ENCODE measurements around the gene FMNL1.

Gene FMNL1

GRCh38 chr17:45237686-45238085 lies 16.0 kb downstream of the FMNL1 start:
- no peak overlapping the region for H3K4me3 ChIP-seq (ENCODE audit: low read depth, low read length)
- no peak for DNase-seq
- H3K4me1 ChIP-seq = no peaks in the 10 kb centered on the region
- H3K36me3 ChIP-seq = no peaks in the 10 kb centered on the region
- TF ChIP-seq CTCF (IDR thresholded peaks at IDR 0.05; ENCODE audit: low read depth, low read length) = no peak
- no peaks in the 10 kb centered on the region for H3K27me3 ChIP-seq
- no peaks in the 10 kb centered on the region for H3K9me3 ChIP-seq

- Histone ChIP-seq H3K4me3 (ENCODE audit: low read depth, low read length) (no peak overlapping the region), H3K27me3 (no peaks in the 10 kb centered on the region), H3K36me3 (no peaks in the 10 kb centered on the region), H3K9me3 (no peaks in the 10 kb centered on the region), H3K4me1 (no peaks in the 10 kb centered on the region)
- no peak for TF ChIP-seq CTCF (IDR thresholded peaks at IDR 0.05; ENCODE audit: low read depth, low read length)
- no peak for DNase-seq
These were observed 16.6 kb downstream of the FMNL1 start for GRCh38 chr17:45238155-45238774.

GRCh38 chr17:45240905-45241327 lies 19.2 kb downstream of the FMNL1 start:
- no peak for DNase-seq
- Histone ChIP-seq H3K27me3 (no peaks in the 10 kb centered on the region), H3K9me3 (no peaks in the 10 kb centered on the region), H3K4me1 (no peaks in the 10 kb centered on the region), H3K36me3 (no peaks in the 10 kb centered on the region), H3K4me3 (ENCODE audit: low read depth, low read length) (peak overlapping the region; percentile 54)
- TF ChIP-seq CTCF (IDR thresholded peaks at IDR 0.05; ENCODE audit: low read depth, low read length) = no peak

GRCh38 chr17:45241328-45242028 lies 19.8 kb downstream of the FMNL1 start:
- DNase-seq = no peak
- H3K27me3 ChIP-seq = no peaks in the 10 kb centered on the region
- H3K36me3 ChIP-seq = no peaks in the 10 kb centered on the region
- no peak for TF ChIP-seq CTCF (IDR thresholded peaks at IDR 0.05; ENCODE audit: low read depth, low read length)
- H3K4me1 ChIP-seq = peaks cover 2% of the 10 kb centered on the region; the same call in 1 of the 2 replicates
- peak overlapping the region; percentile 54 for H3K4me3 ChIP-seq (ENCODE audit: low read depth, low read length)
- no peaks in the 10 kb centered on the region for H3K9me3 ChIP-seq

- DNase-seq = no peak
- Histone ChIP-seq H3K4me1 (peaks cover 4% of the 10 kb centered on the region; the same call in 1 of the 2 replicates), H3K27me3 (no peaks in the 10 kb centered on the region), H3K36me3 (no peaks in the 10 kb centered on the region), H3K9me3 (no peaks in the 10 kb centered on the region), H3K4me3 (ENCODE audit: low read depth, low read length) (no peak overlapping the region)
- TF ChIP-seq CTCF (IDR thresholded peaks at IDR 0.05; ENCODE audit: low read depth, low read length) = no peak
These were observed 20.3 kb downstream of the FMNL1 start for GRCh38 chr17:45242029-45242414.

- no peaks in the 10 kb centered on the region for H3K27me3 ChIP-seq
- no peak overlapping the region for H3K4me3 ChIP-seq (ENCODE audit: low read depth, low read length)
- DNase-seq = no peak
- no peaks in the 10 kb centered on the region for H3K36me3 ChIP-seq
- H3K9me3 ChIP-seq = no peaks in the 10 kb centered on the region
- peaks cover 4% of the 10 kb centered on the region; the same call in 1 of the 2 replicates for H3K4me1 ChIP-seq
- no peak for TF ChIP-seq CTCF (IDR thresholded peaks at IDR 0.05; ENCODE audit: low read depth, low read length)
These were observed 22.1 kb downstream of the FMNL1 start for GRCh38 chr17:45243750-45244149.
